Right lobe of liver (tissue), 6 donors: ENCODE results near the gene SLC13A3. TPM values are rescaled to one million over a fixed set of nuclear protein-coding genes. Genes with fewer than 3 reads are reported as not detected.

Experiments used
- ATAC-seq, 4 donors: fragments of 200-7000 bp; cut with Tn5 transposase; one replicate each; pipeline ENCODE4 v1.9.1; 2020; ENCODE audit warnings: mild to moderate bottlenecking in 4 of 4, moderate library complexity in 4 of 4
- DNase-seq, 3 donors: peaks; one replicate each; pipeline ENCODE4 v3.0.0-alpha.2; 2020
- H3K27ac ChIP-seq, 3 donors: fragments of 200-600 bp; one replicate each; pipeline ENCODE4 v1.8.0; 2022
- H3K27me3 ChIP-seq, 2 donors: fragments of 200-600 bp; one replicate each; pipeline ENCODE4 v1.8.0; 2022
- H3K36me3 ChIP-seq, 4 donors: fragments of 200-600 bp; sonication (generic) in 1 of 4; one replicate each; pipeline versions ENCODE4 v1.5.1 to v1.8.0; 2017 to 2022; ENCODE audit warnings: control low read depth in 1 of 4
- H3K4me1 ChIP-seq, 4 donors: fragments of 200-600 bp; sonication (generic) in 1 of 4; one replicate each; pipeline versions ENCODE4 v1.5.1 to v1.8.0; 2017 to 2022; ENCODE audit warnings: control low read depth in 1 of 4
- H3K4me3 ChIP-seq, 3 donors: fragments of 200-600 bp; one replicate each; pipeline ENCODE4 v1.8.0; 2022
- H3K9me3 ChIP-seq, 4 donors: fragments of 200-600 bp; sonication (generic) in 1 of 4; one replicate each; pipeline versions ENCODE4 v1.5.1 to v1.8.0; 2017 to 2022; ENCODE audit warnings: control low read depth in 1 of 4
- POLR2A ChIP-seq: fragments of 450-650 bp; IDR thresholded peaks from one replicate; pipeline ENCODE4 v1.6.1; 2017; ENCODE audit warnings: antibody characterized with exemption, mild to moderate bottlenecking
- WGBS: methylation state at CpG from one replicate; pipeline ENCODE4 v1.1.6; 2018; ENCODE audit warnings: low coverage, low lambda C conversion rate; ENCODE audit not compliant: insufficient coverage; ENCODE audit errors: missing lambda C conversion rate; 5-methylcytosine and 5-hydroxymethylcytosine counted together
- intact Hi-C, 2 donors: fragments of 100-400 bp; cut with DNase I; formaldehyde crosslinking; loops; one replicate each; pipeline versions ENCODE4 v1.11.2 to v1.14.1; 2022
- total RNA-seq, 6 experiments: library from RNA; depleted of rRNA in 2 of 6; stranded (reverse); fragments of >200 nt in 2 of 6; fragmentation: NEBNext Ultra II Directional in 3 of 6; extraction: Animal tissue kit (Norgen Biotek cat#: 25700) in 3 of 6; gene quantifications; one replicate each; pipeline versions ENCODE4 v1.1.0 to v1.2.4, GENCODE V29; 2016 to 2023
- TF ChIP-seq, protein P1 (sequence below), 4 donors: fragments of 200-600 bp in 3 of 4; fragments of 450-650 bp in 1 of 4; IDR thresholded peaks; one replicate each; pipeline versions ENCODE4 v1.5.1 to v1.8.0; 2016 to 2022; ENCODE audit warnings: antibody characterized with exemption in 4 of 4, mild to moderate bottlenecking in 2 of 4
- donor health status: DM: no; HTN: yes; CAD: no.
- donor health status: DM: no; HTN: no; CAD: no.
- donor health status: DM: no; HTN: no; CAD: no.
- donor health status: DM: no; HTN: yes; CAD: no.
- donor health status: DM: no; HTN: yes; CAD: no.

The SLC13A3 gene
- total RNA-seq, 6 experiments from 2014 or later = 3.7 to 14.6 (median 9.3) TPM

DNA sequence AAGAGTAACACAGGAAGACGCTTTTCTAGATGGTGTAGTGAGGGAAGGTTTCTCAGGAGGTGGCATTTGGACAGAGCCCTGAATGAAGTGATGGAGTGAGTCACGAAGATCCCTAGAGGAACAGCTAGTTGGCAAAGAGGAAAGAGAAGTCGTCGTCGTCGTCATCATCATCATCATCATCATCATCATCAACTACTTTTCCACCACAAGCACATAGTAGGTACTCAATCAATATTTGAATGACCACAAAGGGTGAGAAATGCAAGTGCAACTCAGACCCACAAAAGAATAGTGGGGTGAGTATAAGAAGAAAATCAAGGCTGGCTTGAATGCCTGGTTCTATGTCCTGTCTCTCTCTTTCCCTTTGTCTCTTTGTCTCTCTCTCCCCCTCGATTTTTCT, 72.5 kb downstream of the SLC13A3 start:
- no peaks in the 10 kb centered on the region for H3K4me1 ChIP-seq
- H3K4me3 ChIP-seq = no peak overlapping the region
- TF ChIP-seq POLR2A = no peak
- TF ChIP-seq, protein P1, sequence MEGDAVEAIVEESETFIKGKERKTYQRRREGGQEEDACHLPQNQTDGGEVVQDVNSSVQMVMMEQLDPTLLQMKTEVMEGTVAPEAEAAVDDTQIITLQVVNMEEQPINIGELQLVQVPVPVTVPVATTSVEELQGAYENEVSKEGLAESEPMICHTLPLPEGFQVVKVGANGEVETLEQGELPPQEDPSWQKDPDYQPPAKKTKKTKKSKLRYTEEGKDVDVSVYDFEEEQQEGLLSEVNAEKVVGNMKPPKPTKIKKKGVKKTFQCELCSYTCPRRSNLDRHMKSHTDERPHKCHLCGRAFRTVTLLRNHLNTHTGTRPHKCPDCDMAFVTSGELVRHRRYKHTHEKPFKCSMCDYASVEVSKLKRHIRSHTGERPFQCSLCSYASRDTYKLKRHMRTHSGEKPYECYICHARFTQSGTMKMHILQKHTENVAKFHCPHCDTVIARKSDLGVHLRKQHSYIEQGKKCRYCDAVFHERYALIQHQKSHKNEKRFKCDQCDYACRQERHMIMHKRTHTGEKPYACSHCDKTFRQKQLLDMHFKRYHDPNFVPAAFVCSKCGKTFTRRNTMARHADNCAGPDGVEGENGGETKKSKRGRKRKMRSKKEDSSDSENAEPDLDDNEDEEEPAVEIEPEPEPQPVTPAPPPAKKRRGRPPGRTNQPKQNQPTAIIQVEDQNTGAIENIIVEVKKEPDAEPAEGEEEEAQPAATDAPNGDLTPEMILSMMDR (IDR thresholded peaks at IDR 0.05) = no peak
- H3K27me3 ChIP-seq = no peaks in the 10 kb centered on the region
- ATAC-seq = no peak
- H3K36me3 ChIP-seq = no peaks in the 10 kb centered on the region
- no peaks in the 10 kb centered on the region for H3K9me3 ChIP-seq
- no peak overlapping the region for H3K27ac ChIP-seq
- intact Hi-C loops = no loop called here
- WGBS = 57% methylated on average over 5 of the region's 7 CpGs
- no peak for DNase-seq

DNA sequence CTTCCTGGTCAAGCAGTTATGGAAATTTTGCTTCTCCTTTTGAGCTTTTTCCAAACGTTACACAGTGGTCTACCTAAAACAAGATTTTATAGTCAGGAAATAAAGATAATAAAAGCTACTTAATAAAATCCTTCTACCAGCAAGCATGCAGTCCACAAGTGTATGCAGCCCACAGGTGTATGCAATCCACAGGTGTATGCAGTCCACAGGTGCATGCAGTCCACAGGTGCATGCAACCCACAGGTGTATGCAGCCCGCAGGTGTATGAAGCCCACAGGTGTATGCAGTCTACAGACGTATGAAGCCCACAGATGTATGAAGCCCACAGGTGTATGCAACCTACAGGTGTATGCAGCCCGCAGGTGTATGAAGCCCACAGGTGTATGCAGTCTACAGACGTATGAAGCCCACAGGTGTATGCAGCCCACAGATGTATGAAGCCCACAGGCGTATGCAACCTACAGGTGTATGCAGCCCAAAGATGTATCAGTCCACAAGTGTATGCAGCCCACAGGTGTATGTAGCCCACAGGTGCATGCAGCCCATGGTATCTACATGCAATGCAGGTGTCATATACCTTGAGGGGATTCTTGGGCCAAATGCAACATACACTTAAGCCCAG, 74.4 kb downstream of the SLC13A3 start:
- no peaks in the 10 kb centered on the region for H3K27me3 ChIP-seq
- no peak for ATAC-seq
- DNase-seq = no peak
- H3K27ac ChIP-seq = no peak overlapping the region
- H3K36me3 ChIP-seq = no peaks in the 10 kb centered on the region
- intact Hi-C loops = no loop called here
- H3K4me3 ChIP-seq = no peak overlapping the region
- H3K4me1 ChIP-seq = no peaks in the 10 kb centered on the region
- WGBS = 60% methylated on average over 1 of the region's 6 CpGs
- TF ChIP-seq, protein P1 (IDR thresholded peaks at IDR 0.05) = no peak
- TF ChIP-seq POLR2A = no peak
- no peaks in the 10 kb centered on the region for H3K9me3 ChIP-seq

DNA sequence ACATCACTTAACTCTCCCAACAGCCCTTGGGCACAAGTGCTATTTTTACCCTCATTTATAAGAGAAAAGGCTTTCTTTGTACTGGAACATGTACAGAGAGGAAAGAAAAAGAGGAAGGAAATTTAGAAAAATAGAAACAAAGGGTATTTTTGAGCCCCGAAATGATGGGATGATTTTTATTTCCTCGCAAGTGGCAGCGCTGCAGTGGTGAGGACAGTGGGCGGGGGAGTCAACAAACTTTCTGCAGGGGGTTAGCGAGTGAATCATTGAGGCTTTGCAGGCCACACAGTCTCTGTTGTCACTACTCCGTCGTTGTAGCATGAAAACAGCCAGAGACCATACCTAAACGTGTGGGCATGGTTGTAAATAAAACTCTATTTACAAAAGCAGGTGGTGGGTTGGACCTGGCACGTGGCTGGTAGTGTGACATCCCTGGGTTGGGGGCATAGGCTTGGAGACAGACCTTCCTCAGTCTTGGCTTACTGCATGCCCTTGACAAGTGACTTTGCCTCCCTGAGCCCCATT, 75.3 kb downstream of the SLC13A3 start:
- TF ChIP-seq, protein P1 (IDR thresholded peaks at IDR 0.05) = no peak
- TF ChIP-seq POLR2A = no peak
- H3K4me1 ChIP-seq = no peaks in the 10 kb centered on the region
- H3K36me3 ChIP-seq = no peaks in the 10 kb centered on the region
- ATAC-seq = no peak
- intact Hi-C loops = no loop called here
- no peak overlapping the region for H3K4me3 ChIP-seq
- H3K9me3 ChIP-seq = no peaks in the 10 kb centered on the region
- no peaks in the 10 kb centered on the region for H3K27me3 ChIP-seq
- H3K27ac ChIP-seq = no peak overlapping the region
- DNase-seq = no peak
- 31% methylated on average over 8 of the region's 9 CpGs for WGBS

DNA sequence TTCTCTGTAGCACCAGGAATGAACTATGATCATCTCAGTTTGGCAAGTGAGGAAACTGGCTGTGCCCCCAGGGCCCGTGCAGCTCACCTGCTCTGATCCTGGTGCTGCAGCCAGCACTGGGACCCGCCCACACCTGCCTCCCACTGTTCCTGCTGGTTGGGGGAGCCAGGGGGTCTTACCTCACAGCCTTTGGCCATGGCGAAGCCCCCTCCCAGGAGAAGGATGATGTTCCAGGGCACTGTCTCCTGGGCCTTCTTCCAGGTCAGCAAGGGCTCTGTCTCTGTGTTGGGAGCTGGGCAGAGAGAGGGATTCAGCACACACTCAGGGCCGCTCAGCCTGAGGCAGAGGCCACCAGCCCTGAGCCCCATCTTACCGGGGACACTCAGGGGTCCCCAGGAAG, 75.9 kb downstream of the SLC13A3 start:
- Histone ChIP-seq H3K4me1 (no peaks in the 10 kb centered on the region), H3K9me3 (no peaks in the 10 kb centered on the region), H3K27me3 (no peaks in the 10 kb centered on the region), H3K4me3 (no peak overlapping the region), H3K27ac (no peak overlapping the region), H3K36me3 (no peaks in the 10 kb centered on the region)
- ATAC-seq = no peak
- 90% methylated on average over 2 of the region's 5 CpGs for WGBS
- no peak for TF ChIP-seq POLR2A
- TF ChIP-seq, protein P1 (IDR thresholded peaks at IDR 0.05) = no peak
- intact Hi-C loops = no loop called here
- no peak for DNase-seq
